ENCODE measurements around the gene RGCC.

Gene RGCC

GRCh38 chr13:41505209-41505835 is 48.0 kb downstream of the RGCC start:
- Histone ChIP-seq H3K27me3 (replicated peaks; ENCODE audit: insufficient read depth, low read length) (no peaks in the 10 kb centered on the region), H2AFZ (ENCODE audit: low read length) (no peak overlapping the region), H3K9me3 (replicated peaks; ENCODE audit: insufficient read depth, low read length) (no peaks in the 10 kb centered on the region), H3F3A (ENCODE audit: insufficient read depth, low read length) (peaks cover 21% of the 10 kb centered on the region), H3K36me3 (replicated peaks; ENCODE audit: insufficient read depth, low read length) (no peaks in the 10 kb centered on the region), H4K20me1 (ENCODE audit: insufficient read depth, low read length) (no peaks in the 10 kb centered on the region), H3K4me3 (ENCODE audit: low read length) (no peak overlapping the region), H3K9me2 (replicated peaks; ENCODE audit: insufficient read depth, low read length) (no peaks in the 10 kb centered on the region), H3K9ac (ENCODE audit: low read length) (no peak overlapping the region), H3K79me2 (ENCODE audit: low read length) (no peaks in the 10 kb centered on the region), H3K4me2 (ENCODE audit: low read depth, low read length) (no peak overlapping the region), H3K27ac (ENCODE audit: low read length) (no peak overlapping the region), H3K4me1 (ENCODE audit: low read length) (peaks cover 30% of the 10 kb centered on the region)
- no peak for TF ChIP-seq EZH2 (optimal IDR thresholded peaks at IDR 0.05; ENCODE audit: low read depth, low read length)
- TF ChIP-seq, protein P1, sequence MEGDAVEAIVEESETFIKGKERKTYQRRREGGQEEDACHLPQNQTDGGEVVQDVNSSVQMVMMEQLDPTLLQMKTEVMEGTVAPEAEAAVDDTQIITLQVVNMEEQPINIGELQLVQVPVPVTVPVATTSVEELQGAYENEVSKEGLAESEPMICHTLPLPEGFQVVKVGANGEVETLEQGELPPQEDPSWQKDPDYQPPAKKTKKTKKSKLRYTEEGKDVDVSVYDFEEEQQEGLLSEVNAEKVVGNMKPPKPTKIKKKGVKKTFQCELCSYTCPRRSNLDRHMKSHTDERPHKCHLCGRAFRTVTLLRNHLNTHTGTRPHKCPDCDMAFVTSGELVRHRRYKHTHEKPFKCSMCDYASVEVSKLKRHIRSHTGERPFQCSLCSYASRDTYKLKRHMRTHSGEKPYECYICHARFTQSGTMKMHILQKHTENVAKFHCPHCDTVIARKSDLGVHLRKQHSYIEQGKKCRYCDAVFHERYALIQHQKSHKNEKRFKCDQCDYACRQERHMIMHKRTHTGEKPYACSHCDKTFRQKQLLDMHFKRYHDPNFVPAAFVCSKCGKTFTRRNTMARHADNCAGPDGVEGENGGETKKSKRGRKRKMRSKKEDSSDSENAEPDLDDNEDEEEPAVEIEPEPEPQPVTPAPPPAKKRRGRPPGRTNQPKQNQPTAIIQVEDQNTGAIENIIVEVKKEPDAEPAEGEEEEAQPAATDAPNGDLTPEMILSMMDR (IDR thresholded peaks at IDR 0.05; ENCODE audit: low read length) = no peak
- TF ChIP-seq EZH2phosphoT487 (IDR thresholded peaks at IDR 0.05; ENCODE audit: low read length) = no peak
- DNase-seq = no peak

DNA sequence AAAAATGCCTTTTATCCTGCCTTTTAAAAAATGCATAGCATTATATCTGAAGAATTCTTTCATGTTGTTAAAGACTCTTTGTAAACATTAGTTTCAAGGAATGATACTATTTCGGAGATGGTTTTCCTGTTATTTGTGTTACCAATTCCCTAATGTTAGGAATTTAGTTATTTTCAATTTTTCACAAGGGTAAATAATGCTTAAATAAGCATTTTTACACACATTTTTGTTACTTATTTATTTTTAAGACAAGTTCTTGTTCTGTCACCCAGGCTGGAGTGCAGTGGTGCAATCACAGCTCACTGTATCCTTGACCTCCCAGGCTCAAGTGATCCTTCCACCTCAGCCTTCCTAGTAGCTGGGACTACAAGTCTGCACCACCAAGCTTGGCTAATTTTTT is 49.0 kb downstream of the RGCC start:
- Histone ChIP-seq H3K4me1 (ENCODE audit: low read length) (peaks cover 20% of the 10 kb centered on the region), H4K20me1 (ENCODE audit: insufficient read depth, low read length) (no peaks in the 10 kb centered on the region), H3K27me3 (replicated peaks; ENCODE audit: insufficient read depth, low read length) (no peaks in the 10 kb centered on the region), H3K27ac (ENCODE audit: low read length) (no peak overlapping the region), H3K79me2 (ENCODE audit: low read length) (no peaks in the 10 kb centered on the region), H3K9ac (ENCODE audit: low read length) (no peak overlapping the region), H3K9me3 (replicated peaks; ENCODE audit: insufficient read depth, low read length) (no peaks in the 10 kb centered on the region), H3K9me2 (replicated peaks; ENCODE audit: insufficient read depth, low read length) (no peaks in the 10 kb centered on the region), H3K4me3 (ENCODE audit: low read length) (no peak overlapping the region), H3K4me2 (ENCODE audit: low read depth, low read length) (no peak overlapping the region), H2AFZ (ENCODE audit: low read length) (no peak overlapping the region), H3K36me3 (replicated peaks; ENCODE audit: insufficient read depth, low read length) (no peaks in the 10 kb centered on the region), H3F3A (ENCODE audit: insufficient read depth, low read length) (peaks cover 13% of the 10 kb centered on the region)
- TF ChIP-seq, protein P1 (IDR thresholded peaks at IDR 0.05; ENCODE audit: low read length) = no peak
- TF ChIP-seq EZH2phosphoT487 (IDR thresholded peaks at IDR 0.05; ENCODE audit: low read length) = no peak
- no peak for TF ChIP-seq EZH2 (optimal IDR thresholded peaks at IDR 0.05; ENCODE audit: low read depth, low read length)
- no peak for DNase-seq

- Histone ChIP-seq H3K9me3 (replicated peaks; ENCODE audit: insufficient read depth, low read length) (no peaks in the 10 kb centered on the region), H3K27ac (ENCODE audit: low read length) (no peak overlapping the region), H3K79me2 (ENCODE audit: low read length) (no peaks in the 10 kb centered on the region), H3K4me1 (ENCODE audit: low read length) (no peaks in the 10 kb centered on the region), H3K27me3 (replicated peaks; ENCODE audit: insufficient read depth, low read length) (no peaks in the 10 kb centered on the region), H3K9me2 (replicated peaks; ENCODE audit: insufficient read depth, low read length) (no peaks in the 10 kb centered on the region), H2AFZ (ENCODE audit: low read length) (no peak overlapping the region), H3K9ac (ENCODE audit: low read length) (no peak overlapping the region), H3K36me3 (replicated peaks; ENCODE audit: insufficient read depth, low read length) (no peaks in the 10 kb centered on the region), H3K4me2 (ENCODE audit: low read depth, low read length) (no peak overlapping the region), H3F3A (ENCODE audit: insufficient read depth, low read length) (no peaks in the 10 kb centered on the region), H4K20me1 (ENCODE audit: insufficient read depth, low read length) (no peaks in the 10 kb centered on the region), H3K4me3 (ENCODE audit: low read length) (no peak overlapping the region)
- no peak for DNase-seq
- no peak for TF ChIP-seq EZH2 (optimal IDR thresholded peaks at IDR 0.05; ENCODE audit: low read depth, low read length)
- no peak for TF ChIP-seq EZH2phosphoT487 (IDR thresholded peaks at IDR 0.05; ENCODE audit: low read length)
- TF ChIP-seq, protein P1 (IDR thresholded peaks at IDR 0.05; ENCODE audit: low read length) = no peak
Observed at GRCh38 chr13:41509971-41510370, 52.6 kb downstream of the RGCC start.

Data from MM.1S (cell line).